Dermis microvascular lymphatic vessel endothelial cell (primary cell): ENCODE data around the gene TMEM38A. TPM values are rescaled to one million over a fixed set of nuclear protein-coding genes. Genes with fewer than 3 reads are reported as not detected.
A peak's percentile ranks its signal among the peaks of the same experiment; 100 is the strongest.

Experiments
- DNase-seq, 2 donors: peaks; one replicate each; pipeline versions ENCODE4 v3.0.0 to v3.0.0-alpha.2; 2010; ENCODE audit warnings: low read depth in 2 of 2
- total RNA-seq: library from RNA; depleted of rRNA; stranded (reverse); fragments of >200 nt; gene quantifications from 2 replicates; pipeline ENCODE4 v1.2.1, GENCODE V29; 2014

TMEM38A gene, protein sequence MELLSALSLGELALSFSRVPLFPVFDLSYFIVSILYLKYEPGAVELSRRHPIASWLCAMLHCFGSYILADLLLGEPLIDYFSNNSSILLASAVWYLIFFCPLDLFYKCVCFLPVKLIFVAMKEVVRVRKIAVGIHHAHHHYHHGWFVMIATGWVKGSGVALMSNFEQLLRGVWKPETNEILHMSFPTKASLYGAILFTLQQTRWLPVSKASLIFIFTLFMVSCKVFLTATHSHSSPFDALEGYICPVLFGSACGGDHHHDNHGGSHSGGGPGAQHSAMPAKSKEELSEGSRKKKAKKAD
- total RNA-seq = 0.90 and 2.1 TPM in 2 replicates

DNA sequence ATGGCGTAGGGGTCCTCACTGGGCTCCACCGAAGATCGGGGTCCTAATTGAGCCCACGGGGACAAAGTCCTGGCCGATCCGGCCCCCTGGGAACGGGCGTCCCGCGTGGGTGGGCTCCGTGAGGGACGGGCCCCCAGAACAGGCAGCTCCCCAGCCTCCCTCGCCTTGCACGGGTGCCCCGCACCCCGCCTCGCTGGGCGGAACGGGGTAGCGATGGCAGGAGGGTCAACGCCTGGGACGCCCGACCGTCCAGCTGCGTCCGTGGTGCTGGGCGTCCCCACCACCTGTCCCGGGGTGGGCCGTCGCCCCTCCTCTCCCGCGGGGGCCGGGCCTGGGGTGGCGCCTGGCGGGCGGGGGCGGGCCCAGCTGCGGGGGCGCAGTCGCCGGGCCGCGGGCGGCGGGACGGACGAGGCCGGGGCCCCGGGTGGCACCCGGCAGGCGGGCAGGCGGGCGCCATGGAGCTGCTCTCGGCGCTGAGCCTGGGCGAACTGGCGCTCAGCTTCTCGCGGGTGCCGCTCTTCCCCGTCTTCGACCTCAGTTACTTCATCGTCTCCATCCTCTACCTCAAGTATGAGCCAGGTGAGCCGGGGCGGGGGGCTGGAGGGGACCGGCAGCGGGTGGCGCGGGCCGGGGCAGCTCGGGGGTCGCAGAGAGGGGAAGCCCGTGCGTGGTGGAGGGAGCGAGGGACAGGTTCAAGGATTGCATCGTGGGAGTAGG is at the start of gene TMEM38A:
Gene TMEM38A (plus strand): TSS at position 377 of the 717 bp plus-strand sequence. CDS start 79 bp downstream, at position 456.
- DNase-seq = peak in 1 of 2 donors; percentile 19

DNA sequence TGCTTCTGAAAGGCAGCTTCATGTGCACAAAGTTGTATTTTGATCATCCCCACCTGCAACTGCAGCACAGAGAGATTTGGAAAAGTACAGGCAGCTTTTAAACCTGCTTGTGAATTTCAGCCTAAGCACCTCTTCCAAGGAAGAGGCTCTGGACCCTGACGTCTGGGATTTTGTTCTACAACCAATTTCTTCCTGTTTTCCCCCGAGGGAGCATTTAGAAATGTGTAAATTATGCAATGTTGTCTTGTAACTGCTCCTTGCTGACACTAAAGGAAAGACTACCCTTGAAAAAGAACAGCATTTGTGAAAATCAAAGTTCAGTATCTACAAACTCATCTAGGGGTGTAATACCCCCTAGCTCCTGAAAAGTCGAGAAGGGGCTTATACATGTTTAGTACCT is 48.3 kb upstream of the TMEM38A start:
- no peak for DNase-seq

DNA sequence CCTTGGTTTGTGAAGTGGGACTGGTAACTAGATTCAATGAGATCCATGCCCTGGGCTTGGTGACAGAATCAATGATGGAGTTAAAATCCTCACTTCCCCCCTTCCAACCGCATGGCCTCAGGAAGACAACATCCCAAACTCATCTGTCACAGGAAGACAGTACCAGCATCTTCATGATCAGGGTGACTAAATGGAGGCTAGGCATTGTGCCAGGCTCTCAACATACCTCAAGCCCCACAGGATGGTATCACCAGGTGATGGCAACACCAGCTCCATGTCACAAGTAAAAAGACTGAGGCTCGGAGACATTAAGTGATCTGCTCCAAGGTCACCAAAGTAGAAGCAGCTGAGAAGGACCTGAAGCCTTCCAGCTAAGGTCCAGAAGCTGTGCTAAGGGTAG is 47.1 kb upstream of the TMEM38A start:
- DNase-seq = no peak

DNA sequence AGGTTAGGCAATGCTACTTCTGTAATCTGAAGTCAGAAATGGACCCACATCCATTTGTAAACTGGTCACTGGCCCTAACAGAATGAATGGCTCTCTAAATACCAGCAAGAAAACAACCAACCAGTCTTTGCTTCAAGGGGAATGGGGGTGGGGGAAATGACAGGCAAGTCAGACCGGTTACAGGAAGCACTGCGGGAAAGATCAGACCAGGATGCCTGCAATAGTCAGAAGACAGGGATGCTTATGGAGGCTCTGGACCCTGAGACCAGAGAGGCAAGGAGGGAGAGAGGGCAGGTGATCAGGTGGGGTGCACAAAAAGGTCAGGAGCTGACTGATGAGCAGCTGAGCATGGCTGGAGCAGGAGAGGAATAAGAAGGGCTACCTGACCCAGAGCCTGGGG is 46.0 kb upstream of the TMEM38A start:
- no peak for DNase-seq

DNA sequence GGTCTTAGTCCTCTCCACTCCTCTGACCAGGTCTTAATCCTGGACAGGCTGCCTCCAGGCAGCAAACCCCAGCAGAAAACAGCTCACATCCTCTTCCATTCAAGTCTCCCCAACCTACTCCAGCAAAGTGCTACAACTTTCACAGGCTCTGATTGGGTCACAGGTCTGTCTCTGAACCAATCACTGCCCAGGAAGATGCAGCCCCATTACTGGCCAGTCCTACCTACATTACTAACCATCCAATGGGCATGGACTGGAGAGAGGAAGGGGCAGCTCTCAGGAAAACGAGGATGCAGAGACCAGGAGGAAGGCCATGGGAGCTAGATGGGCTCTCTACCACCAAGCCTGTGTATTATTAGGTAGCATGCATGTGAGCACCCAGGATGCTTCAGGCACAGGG is 45.1 kb upstream of the TMEM38A start:
- peak in 1 of 2 donors; percentile 18 for DNase-seq

DNA sequence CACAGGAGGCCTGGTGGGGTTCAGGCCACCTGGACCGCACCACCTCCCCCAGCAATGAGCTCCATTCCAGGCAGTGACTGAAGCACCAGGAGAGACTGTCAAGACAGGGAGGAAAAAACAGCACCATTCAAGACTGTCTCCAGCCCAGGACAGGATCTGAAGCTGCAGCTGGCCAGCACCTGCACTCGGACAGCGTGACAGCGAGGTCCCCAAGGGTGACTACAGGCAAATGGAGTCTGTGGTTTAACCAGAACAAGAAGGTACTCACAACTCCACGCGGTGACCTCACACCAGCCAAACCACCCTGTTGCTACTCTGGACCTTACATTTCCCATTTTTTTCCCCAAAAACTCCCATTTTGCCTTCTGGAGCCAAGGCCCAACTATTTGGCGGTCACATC is 42.7 kb upstream of the TMEM38A start:
- no peak for DNase-seq

DNA sequence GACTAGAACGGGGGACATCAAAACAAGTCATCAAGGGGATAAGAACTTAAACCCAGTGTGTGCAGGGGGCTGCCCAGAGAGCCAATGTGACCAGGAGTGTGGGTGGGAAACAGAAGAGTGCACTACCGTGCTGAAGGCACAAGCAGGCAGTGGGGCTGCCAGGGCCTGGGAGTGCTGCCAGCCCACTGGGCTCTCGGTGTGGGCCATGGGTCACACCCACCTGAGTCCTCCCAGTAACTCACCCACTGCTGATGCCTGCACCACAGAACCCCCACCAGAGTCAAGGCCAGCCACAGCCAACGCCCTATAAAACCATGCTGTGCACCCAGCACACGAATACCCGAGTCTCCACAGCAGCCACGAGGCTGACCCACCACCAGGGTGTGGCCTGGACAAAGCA is 41.5 kb upstream of the TMEM38A start:
- DNase-seq = no peak

DNA sequence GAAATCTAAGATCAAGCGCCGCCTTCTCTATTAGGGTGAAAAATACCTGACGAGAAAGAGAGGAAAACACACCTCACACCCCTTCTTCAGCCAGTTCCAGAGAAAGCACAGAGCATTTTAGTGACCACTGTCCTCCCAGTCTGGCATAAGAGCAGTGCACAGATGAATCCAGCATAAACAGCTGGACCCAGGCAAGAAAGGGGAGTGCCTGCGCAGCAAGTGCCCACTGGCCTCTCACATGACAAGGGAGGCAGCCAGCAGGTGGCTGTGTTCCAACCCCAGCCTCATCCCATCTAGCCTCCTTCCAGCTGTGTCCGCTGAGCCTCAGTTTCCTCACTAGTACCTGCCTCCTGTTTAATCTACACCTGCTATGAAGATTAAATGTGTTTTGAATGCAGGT is 40.9 kb upstream of the TMEM38A start:
- DNase-seq = no peak

DNA sequence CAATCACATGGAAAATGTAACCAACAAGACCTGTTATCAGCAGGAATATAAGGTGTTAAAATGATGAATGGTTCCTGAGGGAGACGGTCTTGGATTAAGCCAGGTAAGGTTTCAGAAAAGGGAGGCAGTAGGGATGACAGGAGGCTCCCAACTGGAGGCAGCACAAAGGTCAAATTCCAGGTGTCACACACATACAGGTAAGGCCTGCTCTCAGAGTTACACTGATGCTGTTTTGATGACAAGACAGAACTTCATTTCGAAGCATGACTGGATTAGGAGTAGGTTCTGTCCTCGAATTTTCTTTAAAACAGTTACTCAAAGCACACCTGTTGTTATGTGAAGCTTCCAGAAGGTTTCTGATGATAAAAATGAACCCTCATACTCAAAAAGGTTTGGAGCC is 40.4 kb upstream of the TMEM38A start:
- DNase-seq = no peak

DNA sequence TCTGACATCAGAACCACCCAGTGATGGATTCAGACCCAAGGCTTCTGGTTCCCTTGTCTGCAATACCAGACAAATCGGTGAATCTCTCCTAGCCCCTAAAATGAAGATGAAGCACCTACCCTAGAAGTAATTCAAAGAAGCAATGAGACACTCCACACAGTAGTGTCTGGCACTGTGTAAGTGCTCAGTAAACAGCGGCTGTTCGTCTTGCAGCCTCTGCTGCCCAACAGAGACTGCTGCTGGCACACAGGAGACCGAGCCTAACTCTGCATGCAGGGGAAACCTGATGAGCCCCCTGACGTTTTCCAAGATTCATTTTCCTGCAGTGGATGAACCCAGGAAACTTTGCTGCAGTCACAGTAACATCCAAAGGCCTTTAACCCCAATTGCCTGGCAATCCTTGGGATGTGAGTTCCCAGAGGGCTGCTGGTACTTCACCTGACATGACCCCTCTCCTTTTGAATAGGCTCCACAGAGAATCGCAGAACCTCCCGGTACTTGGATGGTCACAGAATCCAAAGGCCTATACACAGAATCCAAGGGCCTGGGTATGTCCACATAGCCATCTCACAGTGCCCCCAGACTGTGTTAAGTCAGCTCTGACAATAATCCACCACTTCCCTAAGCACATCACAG is 39.7 kb upstream of the TMEM38A start:
- DNase-seq = no peak

DNA sequence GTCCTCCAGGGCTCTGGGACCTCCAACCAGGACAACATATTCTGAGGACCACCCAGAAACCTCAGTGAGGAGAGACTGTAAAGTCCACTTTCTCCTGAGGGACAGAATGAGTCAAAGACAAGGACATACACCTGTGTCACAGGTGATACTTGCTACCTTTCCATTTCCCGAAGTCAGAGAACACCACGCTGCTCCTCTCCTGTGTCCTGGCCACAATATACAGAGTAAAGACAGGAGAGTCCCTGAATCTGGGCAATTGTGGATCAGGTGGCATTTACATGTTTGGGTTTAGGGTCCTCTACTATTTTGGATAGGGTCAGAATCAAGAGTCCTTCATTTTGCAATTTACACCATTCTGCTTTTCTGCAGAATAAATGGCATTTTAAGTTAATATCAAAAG is 37.9 kb upstream of the TMEM38A start:
- no peak for DNase-seq

DNA sequence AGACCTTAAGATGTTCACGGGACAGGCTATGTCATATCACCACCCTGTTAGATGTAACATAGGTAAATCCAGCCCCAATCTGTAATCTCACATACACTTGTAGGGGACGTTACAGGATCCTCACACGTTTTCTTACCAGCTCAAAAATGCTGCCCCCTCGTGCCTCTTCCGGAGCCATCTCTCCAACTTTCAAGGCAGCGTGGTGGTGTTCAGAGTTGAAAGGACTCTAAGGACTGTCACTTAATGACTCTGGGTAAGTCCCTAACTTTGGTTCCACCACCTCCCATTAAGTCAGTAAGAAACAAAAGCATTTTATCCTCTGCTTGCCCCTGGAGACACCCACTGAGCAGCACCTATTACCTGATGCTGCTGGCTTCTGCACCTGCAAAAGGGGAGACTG is 37.4 kb upstream of the TMEM38A start:
- no peak for DNase-seq

DNA sequence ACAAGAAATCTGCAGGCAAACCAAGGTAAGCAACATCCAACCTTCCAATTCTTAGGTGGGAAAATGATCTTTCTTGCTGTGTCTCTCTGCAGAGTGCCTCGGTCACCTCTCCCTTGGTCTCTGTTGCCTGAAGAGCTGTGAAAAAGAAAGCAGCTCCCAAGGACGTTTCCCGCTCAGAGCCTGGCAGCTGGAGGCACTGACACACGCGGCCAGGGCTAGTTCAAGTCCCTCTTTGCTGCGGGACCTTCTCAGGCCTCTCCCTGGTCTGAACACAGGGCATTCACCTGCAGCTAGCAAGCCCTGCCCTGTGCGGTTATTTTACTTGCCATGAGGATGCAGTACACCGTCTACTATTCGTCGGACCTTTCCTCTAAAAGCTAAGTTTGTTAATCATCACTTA is 36.7 kb upstream of the TMEM38A start:
- DNase-seq = no peak

DNA sequence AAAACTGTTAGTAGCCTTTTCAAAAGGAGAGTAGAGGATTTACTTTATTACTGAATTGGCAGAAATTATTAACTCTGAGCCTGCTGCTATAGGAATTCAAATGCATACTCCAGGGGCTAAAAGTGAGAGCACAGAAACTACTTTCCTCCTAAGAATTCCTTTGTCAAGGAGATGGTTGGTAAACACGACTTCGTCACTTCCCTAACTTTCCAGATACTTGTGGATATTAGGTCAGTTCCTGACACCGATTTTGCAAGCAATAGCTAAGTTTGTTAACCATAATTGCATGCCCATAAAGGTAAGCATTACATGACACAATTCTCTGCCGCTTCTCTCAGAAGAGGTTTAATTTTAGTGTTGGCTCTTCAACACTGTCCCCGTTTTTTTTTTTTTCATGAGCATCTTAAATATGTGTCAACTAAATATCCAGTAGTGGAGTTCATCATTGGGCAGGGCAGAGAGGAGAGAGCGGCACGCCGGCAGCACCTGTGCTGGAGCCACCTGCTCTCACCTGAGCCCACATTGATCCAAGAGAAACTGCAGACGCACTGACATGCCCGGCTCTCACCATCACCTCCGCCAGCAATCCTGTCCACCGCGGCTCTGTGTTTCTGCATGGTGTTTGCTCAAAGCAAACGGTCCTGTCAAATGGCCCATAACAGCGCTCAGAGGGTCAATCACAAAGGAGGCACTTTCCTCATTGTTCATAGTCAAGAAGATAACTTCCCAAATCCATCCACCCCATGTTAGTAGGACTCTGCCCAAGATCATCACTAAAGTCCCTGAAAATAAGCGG is 35.6 kb upstream of the TMEM38A start:
- peak in 1 of 2 donors; percentile 41 for DNase-seq

DNA sequence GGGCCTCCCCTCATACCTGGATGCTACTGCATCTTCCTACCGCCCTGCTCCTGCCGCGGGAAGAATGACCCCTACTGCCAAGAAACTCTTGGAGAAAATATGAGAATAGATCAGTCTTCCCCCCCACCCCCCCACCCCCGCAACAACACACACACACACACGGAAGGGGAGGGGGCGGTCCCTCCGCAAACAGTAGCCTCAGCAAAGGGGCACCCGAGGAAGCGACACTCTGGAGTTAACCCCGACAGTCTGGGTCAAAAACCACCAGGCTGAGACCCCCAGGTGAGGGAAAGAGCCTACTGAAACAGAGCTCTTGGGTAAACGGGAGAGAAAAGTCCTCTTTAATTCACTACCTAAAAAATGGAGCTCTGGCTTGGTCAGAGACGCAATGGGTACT is 34.1 kb upstream of the TMEM38A start:
- DNase-seq = peak in 1 of 2 donors; percentile 13

DNA sequence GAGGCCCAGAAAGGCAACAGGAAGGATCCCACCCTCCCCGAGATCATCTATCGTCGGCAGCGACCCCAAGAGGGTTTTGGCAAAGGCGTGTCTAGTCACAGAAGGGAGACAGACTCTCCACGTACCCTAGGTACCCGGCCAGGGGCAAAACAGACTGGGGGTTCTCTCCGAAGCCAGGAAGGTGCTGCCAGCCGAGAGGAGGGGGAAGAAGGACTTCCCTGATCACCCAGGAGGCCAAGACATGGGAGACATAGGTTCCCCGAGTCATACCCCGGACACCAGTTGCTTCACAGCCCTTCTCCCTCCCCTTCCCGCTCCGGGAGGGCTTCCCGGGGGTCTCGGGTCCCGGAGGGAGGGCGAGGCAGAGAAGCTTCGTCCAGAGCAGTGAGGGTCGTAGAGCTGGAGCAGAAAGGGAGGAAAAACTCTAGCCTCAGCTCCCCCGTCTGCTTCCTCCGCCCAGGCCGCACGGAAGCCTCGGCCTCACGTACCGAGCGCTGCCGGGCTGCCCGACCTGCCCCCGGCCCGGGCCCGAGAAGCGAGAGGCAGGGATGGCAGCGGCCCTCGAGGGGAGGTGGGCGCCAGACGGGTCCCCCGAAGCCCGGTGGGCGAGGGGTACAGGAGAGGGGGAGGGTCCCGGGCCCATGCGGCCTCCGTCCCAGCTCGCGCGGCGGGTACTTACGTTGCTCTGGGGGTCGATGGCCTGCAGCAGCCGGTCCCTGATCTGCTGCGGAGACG is 33.6 kb upstream of the TMEM38A start:
- DNase-seq = peak in 1 of 2 donors; percentile 17

DNA sequence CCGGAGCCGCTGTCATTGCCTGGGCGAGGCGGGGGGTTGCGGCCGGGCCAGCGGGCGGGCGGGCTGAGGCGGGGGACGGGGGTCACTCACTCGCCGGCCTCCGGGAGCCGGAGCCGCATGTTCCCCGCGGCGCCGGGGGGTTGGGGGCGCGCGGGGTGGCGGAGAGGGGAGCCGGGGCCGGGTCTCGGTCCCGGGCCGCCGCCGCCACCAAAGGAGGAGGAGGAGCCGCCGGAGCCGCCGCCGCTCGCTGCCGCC is 33.1 kb upstream of the TMEM38A start:
- DNase-seq = no peak

DNA sequence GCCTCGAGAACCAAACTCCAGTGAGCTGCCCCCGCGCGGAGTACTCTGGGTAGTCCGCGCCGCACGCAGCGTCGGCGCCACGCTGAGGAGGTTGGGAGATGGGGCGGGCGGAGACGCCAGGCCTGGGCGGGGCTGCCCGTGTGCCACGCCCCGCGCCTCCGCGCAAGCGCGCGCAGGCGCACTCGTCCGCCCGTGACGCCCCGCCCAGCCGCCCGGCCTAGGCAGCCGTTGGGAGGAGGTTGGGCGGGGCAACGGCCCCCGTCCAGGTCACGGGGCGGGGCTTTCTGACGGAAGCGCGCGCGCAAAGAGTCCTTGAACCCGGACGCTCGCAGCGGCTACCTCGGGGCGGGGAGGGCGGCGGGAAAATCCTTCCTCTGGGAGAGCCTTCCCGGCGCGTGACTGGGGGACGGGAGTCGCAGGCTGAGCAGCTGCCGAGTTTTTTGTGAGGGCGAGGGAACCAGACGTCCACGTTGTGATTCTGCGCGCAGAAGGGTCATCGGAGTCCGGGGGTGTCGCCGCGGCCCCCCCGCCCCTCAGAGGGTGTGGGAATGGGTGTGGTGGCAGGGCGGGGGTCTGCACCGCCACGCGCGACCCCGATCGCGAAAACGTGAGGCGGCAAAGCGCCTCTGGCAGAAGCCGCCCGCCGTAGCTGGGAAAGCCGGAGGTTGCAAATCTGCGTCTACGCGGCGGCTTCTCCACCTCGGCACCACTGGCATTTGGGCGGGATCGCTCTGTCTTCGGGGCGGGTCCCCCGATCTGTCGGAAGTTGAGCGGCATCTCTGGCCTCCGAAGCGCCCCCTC is 32.6 kb upstream of the TMEM38A start, which contains the start of gene MED26:
Gene MED26 (minus strand): TSS at position 22 of the 801 bp plus-strand sequence. CDS start 261 bp downstream, outside the sequence.
- DNase-seq = peak; percentile 82 to 94

DNA sequence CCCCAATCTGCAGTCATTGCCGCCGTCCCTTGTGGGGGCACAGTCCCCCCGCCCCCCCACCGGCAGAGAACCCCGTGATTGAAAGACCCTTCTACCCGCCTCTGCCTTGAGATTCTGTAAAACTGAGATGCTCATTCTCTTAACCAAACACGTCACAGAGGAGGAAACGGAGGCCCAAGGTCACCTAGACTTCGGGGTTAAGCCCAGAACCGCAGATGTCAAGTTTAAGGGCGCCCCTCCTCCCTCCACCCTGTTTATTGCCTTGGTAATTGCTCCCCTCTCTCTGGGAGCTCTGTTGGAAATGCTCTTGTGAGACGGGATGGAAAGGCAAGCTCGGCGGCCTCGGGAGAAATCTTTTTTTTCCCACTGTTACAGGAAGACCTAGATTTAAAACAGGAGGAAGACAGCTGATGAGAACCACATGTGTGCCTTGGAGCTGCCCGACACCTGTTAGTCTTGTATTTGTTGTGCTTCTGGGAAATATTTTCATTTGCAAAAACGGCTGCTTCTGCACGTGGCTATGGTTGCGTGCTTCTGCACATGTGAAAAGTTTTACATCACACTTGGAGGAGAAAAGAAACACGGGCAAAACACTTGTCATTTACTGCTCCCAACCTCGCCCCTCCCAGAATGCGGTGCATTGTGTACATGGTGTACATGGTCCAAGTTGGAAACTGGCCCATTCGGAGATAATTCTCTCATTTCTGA is 31.8 kb upstream of the TMEM38A start:
- DNase-seq = peak in 1 of 2 donors; percentile 35

DNA sequence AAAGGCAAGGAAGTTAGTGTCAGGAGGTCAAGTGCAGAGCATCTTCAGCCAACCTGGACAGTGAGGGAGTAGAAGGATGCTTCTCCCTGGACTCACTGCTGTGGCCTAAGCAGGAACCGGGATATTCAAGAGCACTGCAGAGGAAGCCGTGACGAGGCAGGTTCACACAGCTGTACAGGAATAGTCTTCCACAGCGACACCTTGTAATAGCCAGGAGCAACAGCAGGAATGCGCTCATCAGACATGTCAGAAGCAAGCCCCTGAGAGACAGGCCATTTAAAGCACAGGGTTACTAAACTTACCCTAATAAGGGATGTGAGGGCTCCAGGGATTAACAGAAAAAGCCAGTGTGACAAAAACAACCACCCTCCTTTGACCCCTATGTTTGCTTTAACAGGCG is 29.5 kb upstream of the TMEM38A start:
- no peak for DNase-seq
